ENCODE measurements around the gene DHH. TPM values are rescaled to one million over a fixed set of nuclear protein-coding genes. Genes with fewer than 3 reads are reported as not detected.
A peak's percentile ranks its signal among the peaks of the same experiment; 100 is the strongest.

Gene DHH
- total RNA-seq, 4 donors from 2014 or later = 0.19 to 2.5 TPM; not detected in 2

DNA sequence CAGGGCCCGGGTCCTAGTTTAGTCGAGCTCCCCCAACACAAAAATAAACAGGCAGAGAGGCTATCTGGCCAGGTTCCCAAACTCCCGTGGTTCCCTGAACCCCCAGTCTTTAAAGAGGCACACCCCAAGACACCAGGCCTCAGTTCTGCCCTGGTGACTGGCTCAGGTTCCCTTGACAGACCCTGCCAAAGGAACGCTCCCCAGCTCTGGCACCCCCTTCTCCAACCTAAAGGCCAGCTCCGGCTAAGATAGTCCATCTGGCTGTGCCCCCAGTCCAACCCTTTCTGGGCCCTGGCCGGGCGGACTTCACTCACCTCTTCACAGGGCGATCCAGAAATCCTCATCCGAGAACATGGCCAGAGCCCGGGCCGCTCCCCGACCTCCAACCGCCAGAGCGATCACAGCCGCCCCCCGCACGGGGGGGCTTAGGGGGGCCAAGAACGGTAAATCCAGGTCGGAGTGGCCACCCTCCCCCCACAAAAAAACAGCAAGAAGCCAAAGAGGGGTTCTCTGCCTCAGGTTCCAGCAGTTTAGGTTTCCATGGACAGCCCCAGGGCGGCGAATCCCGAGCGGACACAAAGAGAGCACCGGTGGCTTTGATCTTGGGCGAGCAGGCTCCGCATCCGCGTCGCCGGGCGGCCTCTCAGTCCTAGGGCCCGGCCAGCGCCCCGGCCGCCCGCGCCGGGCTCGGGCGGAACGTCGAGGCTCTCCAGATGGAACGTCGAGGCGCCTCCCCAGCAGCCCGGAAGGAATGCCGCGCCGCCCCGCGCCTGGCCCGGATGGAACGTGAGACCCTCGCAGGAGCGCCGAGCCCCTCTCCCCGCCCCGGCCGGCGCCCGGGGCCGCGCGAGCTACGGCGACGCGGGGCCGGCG is 35.1 kb downstream of the DHH start:
- peak overlapping the region; percentile 91 to 98 (median 94) for H3K27ac ChIP-seq
- H3K9me3 ChIP-seq = no peaks in the 10 kb centered on the region
- peak in 2 of 3 donors; percentile 59 to 65 for DNase-seq
- H3K4me1 ChIP-seq = peaks cover 0 to 44% (median 25%) of the 10 kb centered on the region in 4 donors
- no peak for TF ChIP-seq POLR2A (IDR thresholded peaks at IDR 0.05)
- no peak for TF ChIP-seq CTCF (IDR thresholded peaks at IDR 0.05)
- peaks cover 0 to 6% (median 0%) of the 10 kb centered on the region in 3 donors for H3K36me3 ChIP-seq
- H3K4me3 ChIP-seq = peak overlapping the region; percentile 93 to 100 (median 96)
- no peaks in the 10 kb centered on the region for H3K27me3 ChIP-seq

DNA sequence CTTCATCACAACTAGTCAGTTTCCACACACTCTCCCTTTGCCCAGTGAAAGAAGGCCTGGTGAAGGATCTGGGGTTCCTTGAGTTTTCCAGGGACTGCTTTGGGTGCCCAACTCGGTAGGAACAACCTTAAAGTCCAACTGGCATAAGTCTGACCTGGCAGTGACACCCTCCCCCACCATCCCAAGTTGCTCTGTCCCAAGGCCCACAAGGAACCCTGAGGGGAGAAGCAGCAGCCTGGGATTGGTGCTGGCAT is 35.6 kb downstream of the DHH start:
- peak overlapping the region; percentile 91 to 98 (median 94) for H3K27ac ChIP-seq
- TF ChIP-seq POLR2A (IDR thresholded peaks at IDR 0.05) (no peak), CTCF (IDR thresholded peaks at IDR 0.05) (no peak)
- peaks cover 0 to 12% (median 0%) of the 10 kb centered on the region in 3 donors for H3K36me3 ChIP-seq
- H3K9me3 ChIP-seq = no peaks in the 10 kb centered on the region
- no peak for DNase-seq
- H3K4me1 ChIP-seq = peaks cover 0 to 44% (median 25%) of the 10 kb centered on the region in 4 donors
- peak overlapping the region; percentile 93 to 100 (median 96) for H3K4me3 ChIP-seq
- no peaks in the 10 kb centered on the region for H3K27me3 ChIP-seq

- Histone ChIP-seq H3K9me3 (no peaks in the 10 kb centered on the region), H3K4me3 (peak overlapping the region; percentile 93 to 100 (median 96)), H3K4me1 (peaks cover 0 to 44% (median 25%) of the 10 kb centered on the region in 4 donors), H3K27ac (peak overlapping the region; percentile 24 to 98 (median 92)), H3K27me3 (no peaks in the 10 kb centered on the region), H3K36me3 (peaks cover 0 to 16% (median 0%) of the 10 kb centered on the region in 3 donors)
- no peak for DNase-seq
- TF ChIP-seq POLR2A (IDR thresholded peaks at IDR 0.05) (no peak), CTCF (IDR thresholded peaks at IDR 0.05) (no peak)
These were observed 36.1 kb downstream of the DHH start for GRCh38 chr12:49058366-49059044.

DNA sequence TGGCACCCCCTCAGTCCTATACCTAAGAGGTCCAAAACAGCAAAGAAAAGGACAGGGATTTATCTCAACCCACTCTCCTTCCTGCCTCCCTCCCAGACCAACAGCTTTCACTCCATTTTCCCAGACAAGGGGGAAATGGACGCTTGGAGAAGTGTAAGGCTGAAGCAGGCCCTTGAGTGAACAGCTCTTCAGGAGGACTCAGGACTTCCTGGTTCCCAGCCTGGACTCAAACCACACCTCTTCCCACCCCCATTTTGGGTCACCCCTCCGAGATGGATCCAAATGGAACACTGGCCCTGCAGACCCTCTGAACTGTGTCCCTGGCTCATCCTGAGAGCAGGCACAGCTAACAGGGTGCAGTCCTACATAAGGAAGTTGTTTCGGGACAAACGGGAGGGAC is 36.7 kb downstream of the DHH start:
- no peak for TF ChIP-seq CTCF (IDR thresholded peaks at IDR 0.05)
- TF ChIP-seq POLR2A (IDR thresholded peaks at IDR 0.05) = no peak
- Histone ChIP-seq H3K27me3 (no peaks in the 10 kb centered on the region), H3K9me3 (no peaks in the 10 kb centered on the region), H3K4me3 (peak overlapping the region; percentile 93 to 100 (median 96)), H3K4me1 (peaks cover 0 to 44% (median 25%) of the 10 kb centered on the region in 4 donors), H3K36me3 (peaks cover 0 to 23% (median 0%) of the 10 kb centered on the region in 3 donors), H3K27ac (peak overlapping the region; percentile 2 to 98 (median 58))
- peak in 1 of 3 donors; percentile 51 for DNase-seq

GRCh38 chr12:49055978-49056754 is 38.4 kb downstream of the DHH start:
- Histone ChIP-seq H3K27ac (peak overlapping the region in 2 of 4 donors; percentile 25 to 27), H3K4me1 (peaks cover 0 to 39% (median 25%) of the 10 kb centered on the region in 4 donors), H3K27me3 (no peaks in the 10 kb centered on the region), H3K4me3 (peak overlapping the region in 1 of 4 donors; percentile 93), H3K36me3 (peaks cover 0 to 40% (median 0%) of the 10 kb centered on the region in 3 donors), H3K9me3 (no peaks in the 10 kb centered on the region)
- no peak for TF ChIP-seq CTCF (IDR thresholded peaks at IDR 0.05)
- TF ChIP-seq POLR2A (IDR thresholded peaks at IDR 0.05) = no peak
- DNase-seq = peak in 2 of 3 donors; percentile 66 to 89
